HG03575 (cell line): ENCODE measurements around the gene SOHLH1.

Experiments used
- ATAC-seq: cut with Tn5 transposase; IDR thresholded peaks from one replicate; pipeline ENCODE4 v1.9.1; 2021; ENCODE audit not compliant: unreplicated experiment, insufficient number of reproducible peaks, low FRiP score; ENCODE audit errors: extremely low read depth

SOHLH1 gene

GRCh38 chr9:135699440-135699839 lies at the start of gene SOHLH1:
Gene SOHLH1 (minus strand): TSS chr9:135699481. CDS start chr9:135699467, 14 bp downstream.
- ATAC-seq = no peak

- no peak for ATAC-seq
These were observed 49.4 kb upstream of the SOHLH1 start for GRCh38 chr9:135748676-135749075.

GRCh38 chr9:135747311-135747710 lies 48.0 kb upstream of the SOHLH1 start:
- no peak for ATAC-seq

- ATAC-seq = no peak
These were observed 47.3 kb upstream of the SOHLH1 start for GRCh38 chr9:135746565-135746964.

- ATAC-seq = no peak
These were observed 46.5 kb upstream of the SOHLH1 start for GRCh38 chr9:135745686-135746324.

GRCh38 chr9:135745189-135745588 lies 45.9 kb upstream of the SOHLH1 start:
- no peak for ATAC-seq

GRCh38 chr9:135744333-135745070 lies 45.2 kb upstream of the SOHLH1 start:
- no peak for ATAC-seq

- no peak for ATAC-seq
These were observed 44.5 kb upstream of the SOHLH1 start for GRCh38 chr9:135743546-135744332.

GRCh38 chr9:135743021-135743420 lies 43.7 kb upstream of the SOHLH1 start:
- ATAC-seq = no peak

GRCh38 chr9:135741276-135742219 lies 42.3 kb upstream of the SOHLH1 start:
- ATAC-seq = no peak

- no peak for ATAC-seq
These were observed 40.3 kb upstream of the SOHLH1 start for GRCh38 chr9:135739271-135740220.

- no peak for ATAC-seq
These were observed 38.7 kb upstream of the SOHLH1 start for GRCh38 chr9:135737840-135738521.

- no peak for ATAC-seq
These were observed 37.9 kb upstream of the SOHLH1 start for GRCh38 chr9:135736979-135737839.

GRCh38 chr9:135736272-135736978 lies 37.1 kb upstream of the SOHLH1 start:
- ATAC-seq = no peak

GRCh38 chr9:135734616-135735144 lies 35.4 kb upstream of the SOHLH1 start:
- ATAC-seq = no peak
